Osteoblast (primary cell): Measurements from ENCODE around the gene LRRC41. TPM values are rescaled to one million over a fixed set of nuclear protein-coding genes. Genes with fewer than 3 reads are reported as not detected.

Experiments
- DNase-seq: peaks from one replicate; pipeline ENCODE4 v3.0.0; 2011; ENCODE audit warnings: low spot score, mixed read lengths; ENCODE audit not compliant: insufficient read length; ENCODE audit errors: missing footprints
- H2AFZ ChIP-seq: 2 replicates; pipeline ENCODE4 v1.6.0; 2011; ENCODE audit warnings: mild to moderate bottlenecking, low read length
- H3K27ac ChIP-seq: 2 replicates; pipeline ENCODE4 v1.5.1; 2011; ENCODE audit warnings: mild to moderate bottlenecking, low read depth, low read length, moderate library complexity
- H3K27me3 ChIP-seq: 2 replicates; pipeline ENCODE4 v1.6.0; 2012; ENCODE audit warnings: mild to moderate bottlenecking, control low read depth, inconsistent platforms, low read length, moderate library complexity; ENCODE audit not compliant: insufficient read depth
- H3K36me3 ChIP-seq: 2 replicates; pipeline ENCODE4 v1.5.1; 2011; ENCODE audit warnings: mild to moderate bottlenecking, low read length, control low read depth, moderate library complexity; ENCODE audit not compliant: insufficient read depth
- H3K4me1 ChIP-seq: 2 replicates; pipeline ENCODE4 v1.5.1; 2011; ENCODE audit warnings: mild to moderate bottlenecking, low read length, control low read depth, moderate library complexity; ENCODE audit not compliant: insufficient read depth
- H3K4me2 ChIP-seq: 2 replicates; pipeline ENCODE4 v1.6.0; 2011; ENCODE audit warnings: mild to moderate bottlenecking, low read length; ENCODE audit not compliant: insufficient read depth
- H3K4me3 ChIP-seq: fragments of 200-600 bp; sonication (generic); 3 replicates; pipeline ENCODE4 v1.5.1; 2012; ENCODE audit warnings: mild to moderate bottlenecking, low read length, inconsistent platforms; ENCODE audit not compliant: insufficient read depth
- H3K79me2 ChIP-seq: 2 replicates; pipeline ENCODE4 v1.6.0; 2012; ENCODE audit warnings: mild to moderate bottlenecking, low read length, control low read depth, inconsistent platforms; ENCODE audit not compliant: insufficient read depth
- H3K9me3 ChIP-seq: 2 replicates; pipeline ENCODE4 v1.5.1; 2011; ENCODE audit warnings: low read depth, low read length, control low read depth
- H4K20me1 ChIP-seq: 2 replicates; pipeline ENCODE4 v1.6.0; 2012; ENCODE audit warnings: mild to moderate bottlenecking, low read length, control low read depth; ENCODE audit not compliant: insufficient read depth
- total RNA-seq: library from RNA; depleted of rRNA; stranded (reverse); fragments of >200 nt; gene quantifications from 2 replicates; pipeline ENCODE4 v1.2.3, GENCODE V29; 2012
- TF ChIP-seq, protein P1 (sequence below): IDR thresholded peaks from 2 replicates; pipeline ENCODE4 v1.5.1; 2011; ENCODE audit warnings: mild to moderate bottlenecking, low read depth, low read length, moderate library complexity; ENCODE audit errors: extremely low read depth

The LRRC41 gene
- total RNA-seq, 1 donor: 103 TPM

- Histone ChIP-seq H3K79me2 (peaks cover 39% of the 10 kb centered on the region), H3K4me3 (no peak overlapping the region)
- TF ChIP-seq, protein P1, sequence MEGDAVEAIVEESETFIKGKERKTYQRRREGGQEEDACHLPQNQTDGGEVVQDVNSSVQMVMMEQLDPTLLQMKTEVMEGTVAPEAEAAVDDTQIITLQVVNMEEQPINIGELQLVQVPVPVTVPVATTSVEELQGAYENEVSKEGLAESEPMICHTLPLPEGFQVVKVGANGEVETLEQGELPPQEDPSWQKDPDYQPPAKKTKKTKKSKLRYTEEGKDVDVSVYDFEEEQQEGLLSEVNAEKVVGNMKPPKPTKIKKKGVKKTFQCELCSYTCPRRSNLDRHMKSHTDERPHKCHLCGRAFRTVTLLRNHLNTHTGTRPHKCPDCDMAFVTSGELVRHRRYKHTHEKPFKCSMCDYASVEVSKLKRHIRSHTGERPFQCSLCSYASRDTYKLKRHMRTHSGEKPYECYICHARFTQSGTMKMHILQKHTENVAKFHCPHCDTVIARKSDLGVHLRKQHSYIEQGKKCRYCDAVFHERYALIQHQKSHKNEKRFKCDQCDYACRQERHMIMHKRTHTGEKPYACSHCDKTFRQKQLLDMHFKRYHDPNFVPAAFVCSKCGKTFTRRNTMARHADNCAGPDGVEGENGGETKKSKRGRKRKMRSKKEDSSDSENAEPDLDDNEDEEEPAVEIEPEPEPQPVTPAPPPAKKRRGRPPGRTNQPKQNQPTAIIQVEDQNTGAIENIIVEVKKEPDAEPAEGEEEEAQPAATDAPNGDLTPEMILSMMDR: no peak
Observed at GRCh38 chr1:46343705-46344104, 40.3 kb upstream of the LRRC41 start.

GRCh38 chr1:46343351-46343695, 39.9 kb upstream of the LRRC41 start:
- Histone ChIP-seq H4K20me1 (no peaks in the 10 kb centered on the region), H3K9me3 (no peaks in the 10 kb centered on the region), H3K4me3 (no peak overlapping the region), H2AFZ (no peak overlapping the region), H3K4me1 (peaks cover 19% of the 10 kb centered on the region), H3K4me2 (no peak overlapping the region), H3K36me3 (peaks cover 28% of the 10 kb centered on the region), H3K27ac (no peak overlapping the region), H3K79me2 (peaks cover 39% of the 10 kb centered on the region), H3K27me3 (no peaks in the 10 kb centered on the region)
- no peak for DNase-seq
- TF ChIP-seq, protein P1: no peak

More at GRCh38 chr1:46343705-46344104, 40.3 kb upstream of the LRRC41 start:
- no peaks in the 10 kb centered on the region for H4K20me1 ChIP-seq
- no peaks in the 10 kb centered on the region for H3K27me3 ChIP-seq
- no peak for DNase-seq
- peaks cover 19% of the 10 kb centered on the region for H3K4me1 ChIP-seq
- no peak overlapping the region for H3K4me2 ChIP-seq
- peaks cover 30% of the 10 kb centered on the region for H3K36me3 ChIP-seq
- H2AFZ ChIP-seq: no peak overlapping the region
- H3K27ac ChIP-seq: no peak overlapping the region
- H3K9me3 ChIP-seq: no peaks in the 10 kb centered on the region

DNA sequence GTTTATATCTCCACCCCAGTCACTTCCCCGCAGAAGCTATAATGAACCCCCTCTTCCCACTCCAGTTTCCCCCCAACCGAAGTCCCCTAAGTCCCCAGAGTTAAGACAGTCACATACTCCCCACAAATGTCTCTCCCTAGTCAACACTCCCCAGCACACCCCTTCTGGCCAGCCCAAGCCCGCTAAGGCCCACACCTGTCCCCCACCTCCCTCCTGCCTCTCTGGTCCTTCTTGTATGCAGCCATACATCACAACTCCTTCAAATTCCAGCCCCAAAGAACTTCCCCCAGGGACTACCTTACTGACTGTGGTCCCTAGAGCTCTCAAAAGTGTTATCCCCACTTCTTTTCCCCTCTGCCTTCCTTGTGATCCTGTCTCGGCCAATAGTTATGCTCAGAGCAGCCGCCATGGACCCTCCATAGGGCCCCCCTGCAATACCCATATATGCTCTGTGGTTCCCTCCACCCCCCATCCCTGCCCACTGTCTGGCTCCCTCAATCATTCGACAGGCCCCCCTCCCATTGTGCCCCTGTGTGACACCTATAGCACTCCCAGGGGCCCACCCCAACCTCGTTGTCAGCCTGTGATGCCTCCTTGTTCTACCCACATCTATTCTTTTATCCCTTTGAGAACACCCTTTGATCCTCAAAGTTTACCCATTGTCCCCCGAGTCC, 39.4 kb upstream of the LRRC41 start:
- no peak for DNase-seq
- H3K36me3 ChIP-seq: peaks cover 23% of the 10 kb centered on the region
- no peaks in the 10 kb centered on the region for H3K9me3 ChIP-seq
- no peaks in the 10 kb centered on the region for H3K27me3 ChIP-seq
- H3K4me3 ChIP-seq: no peak overlapping the region
- no peak overlapping the region for H3K4me2 ChIP-seq
- no peaks in the 10 kb centered on the region for H4K20me1 ChIP-seq
- peaks cover 39% of the 10 kb centered on the region for H3K79me2 ChIP-seq
- H3K4me1 ChIP-seq: peaks cover 19% of the 10 kb centered on the region
- TF ChIP-seq, protein P1: no peak
- H3K27ac ChIP-seq: peak overlapping the region; percentile 97
- no peak overlapping the region for H2AFZ ChIP-seq

- Histone ChIP-seq H3K27ac (peak overlapping the region; percentile 97), H3K4me1 (peaks cover 19% of the 10 kb centered on the region), H2AFZ (no peak overlapping the region), H3K9me3 (no peaks in the 10 kb centered on the region), H3K4me3 (peak overlapping the region; percentile 81), H3K79me2 (peaks cover 39% of the 10 kb centered on the region), H3K4me2 (peak overlapping the region; percentile 95), H4K20me1 (no peaks in the 10 kb centered on the region), H3K36me3 (peaks cover 20% of the 10 kb centered on the region), H3K27me3 (no peaks in the 10 kb centered on the region)
- TF ChIP-seq, protein P1: peak; percentile 51
- DNase-seq: no peak
Observed at GRCh38 chr1:46342084-46342656, 38.8 kb upstream of the LRRC41 start.
